ENCODE data around the gene MORC1. TPM values are rescaled to one million over a fixed set of nuclear protein-coding genes. Genes with fewer than 3 reads are reported as not detected.

Gene MORC1
- polyA plus RNA-seq, 2 of the 4 experiments (the other 2 are of a cell fraction), result not detected

- Histone ChIP-seq H3K27ac (no peak overlapping the region), H3K9me3 (no peaks in the 10 kb centered on the region), H3K4me1 (no peaks in the 10 kb centered on the region), H3K4me3 (no peak overlapping the region), H3K4me2 (no peak overlapping the region)
- DNase-seq (ENCODE audit: low read depth in 1 of 2, low spot score in 1 of 2) (no peak), ATAC-seq (no peak), FAIRE-seq (no peak)
- CTCF ChIA-PET, result no interaction called here
- POLR2A ChIA-PET, result no interaction called here
- 34% methylated on average over 7 of the region's 7 CpGs for whole genome bisulfite sequencing (ENCODE audit: missing lambda C conversion rate)
- TF ChIP-seq ESRRA (IDR thresholded peaks at IDR 0.05; ENCODE audit: borderline replicate concordance, low read length) (no peak), HDAC2 (IDR thresholded peaks at IDR 0.05) (no peak), EP300 (IDR thresholded peaks at IDR 0.05) (no peak)
These were observed 166.0 kb downstream of the MORC1 start for GRCh38 chr3:108951820-108952501.

- no peak overlapping the region for H3K4me3 ChIP-seq
- no peak overlapping the region for H3K27ac ChIP-seq
- TF ChIP-seq ESRRA (IDR thresholded peaks at IDR 0.05; ENCODE audit: borderline replicate concordance, low read length) (no peak), ATOH8 (CRISPR knock-in tag; IDR thresholded peaks at IDR 0.05; ENCODE audit: low read depth) (no peak), E2F6 (IDR thresholded peaks at IDR 0.05; ENCODE audit: borderline replicate concordance, low read depth) (no peak), NR3C1 (IDR thresholded peaks at IDR 0.05) (no peak), CBX2 (IDR thresholded peaks at IDR 0.05; ENCODE audit: borderline replicate concordance, low read depth) (no peak), TP53 (CRISPR knock-in tag; IDR thresholded peaks at IDR 0.05) (no peak), CEBPB (IDR thresholded peaks at IDR 0.05) (no peak), FOSL2 (IDR thresholded peaks at IDR 0.05) (no peak), FOSL2 (CRISPR knock-in tag; IDR thresholded peaks at IDR 0.05) (no peak), HES2 (IDR thresholded peaks at IDR 0.05) (no peak), JUN (IDR thresholded peaks at IDR 0.05) (no peak), POLR2AphosphoS2 (conservative IDR thresholded peaks at IDR 0.05; ENCODE audit: low read length) (no peak), ZC3H11A (IDR thresholded peaks at IDR 0.05) (no peak), EHMT2 (IDR thresholded peaks at IDR 0.05; ENCODE audit: low read depth) (no peak), PHF8 (IDR thresholded peaks at IDR 0.05; ENCODE audit: borderline replicate concordance, low read depth) (no peak), REST (IDR thresholded peaks at IDR 0.05) (no peak), NPAS2 (CRISPR knock-in tag; IDR thresholded peaks at IDR 0.05; ENCODE audit: borderline replicate concordance) (no peak), KDM5A (IDR thresholded peaks at IDR 0.05) (no peak), GATA3 (IDR thresholded peaks at IDR 0.05; ENCODE audit: borderline replicate concordance) (no peak), BCL3 (IDR thresholded peaks at IDR 0.05) (no peak)
- no peaks in the 10 kb centered on the region for H3K9me3 ChIP-seq
- 5% methylated on average over 2 of the region's 2 CpGs for WGBS (ENCODE audit: missing lambda C conversion rate)
- CTCF ChIA-PET, result no interaction called here
- no peak for DNase-seq (ENCODE audit: low read depth in 1 of 2, low spot score in 1 of 2)
- no peak overlapping the region for H3K4me2 ChIP-seq
- POLR2A ChIA-PET, result no interaction called here
- ATAC-seq, result no peak
- no peak for FAIRE-seq
- no peaks in the 10 kb centered on the region for H3K4me1 ChIP-seq
These were observed 170.1 kb downstream of the MORC1 start for GRCh38 chr3:108947855-108948254.

Data from A549 (cell line).